Mesenchymal stem cell (in vitro differentiated cells and primary cell): ENCODE results near the gene ANXA1.

ENCODE experiments used
- DNase-seq: peaks from one replicate; pipeline ENCODE4 v3.0.0-alpha.2; 2013
- H2AFZ ChIP-seq: one replicate; pipeline ENCODE4 v1.6.1; 2013; ENCODE audit warnings: low read depth, mild to moderate bottlenecking, control low read depth, inconsistent platforms, low read length, moderate library complexity
- H2AK5ac ChIP-seq: 2 replicates; pipeline ENCODE4 v1.6.1; 2013; ENCODE audit warnings: low read length, moderate library complexity, mild to moderate bottlenecking, inconsistent platforms; ENCODE audit not compliant: severe bottlenecking
- H2BK120ac ChIP-seq: one replicate; pipeline ENCODE4 v1.6.1; 2013; ENCODE audit warnings: low read depth, mild to moderate bottlenecking, inconsistent platforms, low read length, moderate library complexity
- H2BK12ac ChIP-seq, 2 experiments: one replicate each; pipeline ENCODE4 v1.6.1; 2013; ENCODE audit warnings: inconsistent platforms in 2 of 2, low read length in 2 of 2, mild to moderate bottlenecking in 2 of 2, moderate library complexity in 2 of 2, control low read depth in 1 of 2
- H2BK15ac ChIP-seq: one replicate; pipeline ENCODE4 v1.6.1; 2013; ENCODE audit warnings: mild to moderate bottlenecking, low read depth, inconsistent platforms; ENCODE audit not compliant: poor library complexity, severe bottlenecking
- H2BK5ac ChIP-seq: 2 replicates; pipeline ENCODE4 v1.6.1; 2013; ENCODE audit warnings: low read depth, mild to moderate bottlenecking, low read length, control low read depth, inconsistent platforms; ENCODE audit not compliant: poor library complexity, severe bottlenecking
- H3K14ac ChIP-seq, 2 experiments: one replicate each; pipeline ENCODE4 v1.6.1; 2013; ENCODE audit warnings: inconsistent platforms in 2 of 2, low read length in 2 of 2, control low read depth in 1 of 2, mild to moderate bottlenecking in 1 of 2, moderate library complexity in 1 of 2
- H3K18ac ChIP-seq, 2 experiments: one replicate each; pipeline ENCODE4 v1.6.1; 2013; ENCODE audit warnings: inconsistent platforms in 2 of 2, low read length in 2 of 2, control low read depth in 1 of 2, low read depth in 1 of 2, mild to moderate bottlenecking in 1 of 2
- H3K23ac ChIP-seq, 2 experiments: one replicate each; pipeline ENCODE4 v1.6.1; 2013; ENCODE audit warnings: inconsistent platforms in 2 of 2, low read length in 2 of 2, mild to moderate bottlenecking in 2 of 2, moderate library complexity in 2 of 2, control low read depth in 1 of 2
- H3K27ac ChIP-seq: 2 replicates; pipeline ENCODE4 v1.5.1; 2013; ENCODE audit warnings: mild to moderate bottlenecking, moderate library complexity, low read length, control low read depth, inconsistent platforms; ENCODE audit not compliant: poor library complexity, severe bottlenecking
- H3K27me3 ChIP-seq, 2 experiments: 2 replicates each; pipeline versions ENCODE4 v1.6.1 to v1.7.0; 2013; ENCODE audit warnings: low read length in 2 of 2, mild to moderate bottlenecking in 2 of 2, moderate library complexity in 2 of 2, control low read depth in 1 of 2, inconsistent platforms in 1 of 2; ENCODE audit not compliant: control insufficient read depth in 1 of 2, insufficient read depth in 1 of 2
- H3K36me3 ChIP-seq, 2 experiments: 2 replicates each; pipeline versions ENCODE4 v1.6.1 to v1.7.0; 2013; ENCODE audit warnings: low read length in 2 of 2, control low read depth in 1 of 2, inconsistent platforms in 1 of 2, low read depth in 1 of 2, mild to moderate bottlenecking in 1 of 2; ENCODE audit not compliant: insufficient read depth in 2 of 2, control insufficient read depth in 1 of 2
- H3K4ac ChIP-seq, 2 experiments: one replicate each; pipeline ENCODE4 v1.6.1; 2013; ENCODE audit warnings: inconsistent platforms in 2 of 2, low read length in 2 of 2, mild to moderate bottlenecking in 2 of 2, moderate library complexity in 2 of 2, control low read depth in 1 of 2, low read depth in 1 of 2
- H3K4me1 ChIP-seq: 2 replicates; pipeline ENCODE4 v1.6.1; 2013; ENCODE audit warnings: low read depth, low read length, control low read depth; ENCODE audit not compliant: control insufficient read depth, insufficient read depth
- H3K4me2 ChIP-seq: 2 replicates; pipeline ENCODE4 v1.6.1; 2013; ENCODE audit warnings: low read length, mild to moderate bottlenecking, inconsistent platforms; ENCODE audit not compliant: poor library complexity, severe bottlenecking
- H3K4me3 ChIP-seq, 2 experiments: 2 replicates each; pipeline versions ENCODE4 v1.5.1 to v1.7.0; 2013; ENCODE audit warnings: low read length in 2 of 2, mild to moderate bottlenecking in 2 of 2, control low read depth in 1 of 2, low read depth in 1 of 2; ENCODE audit not compliant: insufficient read depth in 1 of 2
- H3K79me1 ChIP-seq: replicated peaks from 2 replicates; pipeline ENCODE4 v1.6.1; 2013; ENCODE audit warnings: mild to moderate bottlenecking, control low read depth, low read length, inconsistent platforms; ENCODE audit not compliant: poor library complexity, severe bottlenecking
- H3K9ac ChIP-seq: 2 replicates; pipeline ENCODE4 v1.7.0; 2013; ENCODE audit warnings: mild to moderate bottlenecking, low read length, moderate library complexity
- H3K9me3 ChIP-seq: 2 replicates; pipeline ENCODE4 v1.7.0; 2013; ENCODE audit warnings: mild to moderate bottlenecking, low read length; ENCODE audit not compliant: control insufficient read depth
- H4K8ac ChIP-seq: one replicate; pipeline ENCODE4 v1.6.1; 2013; ENCODE audit warnings: inconsistent platforms, mild to moderate bottlenecking, low read length, moderate library complexity
- H4K91ac ChIP-seq: one replicate; pipeline ENCODE4 v1.6.1; 2013; ENCODE audit warnings: mild to moderate bottlenecking, low read length, inconsistent platforms
- WGBS: methylation state at CpG from one replicate; pipeline ENCODE4 v1.1.7; 2013; ENCODE audit warnings: mixed read lengths; 5-methylcytosine and 5-hydroxymethylcytosine counted together

The ANXA1 gene

GRCh38 chr9:73116880-73117279 is 34.8 kb upstream of the ANXA1 start:
- H3K4me1 ChIP-seq, result no peaks in the 10 kb centered on the region
- no peak overlapping the region for H4K91ac ChIP-seq
- no peak overlapping the region for H3K4me2 ChIP-seq
- no peak overlapping the region for H3K23ac ChIP-seq
- no peak overlapping the region for H2BK120ac ChIP-seq
- H2AK5ac ChIP-seq, result no peak overlapping the region
- no peak for DNase-seq
- H3K18ac ChIP-seq, result no peak overlapping the region
- H2BK5ac ChIP-seq, result no peak overlapping the region
- no peak overlapping the region for H2AFZ ChIP-seq
- H3K4me3 ChIP-seq, result no peak overlapping the region
- H3K9ac ChIP-seq, result peak overlapping the region; percentile 20
- WGBS, result no CpG with 5 or more reads among the region's 1 CpG
- no peak overlapping the region for H3K4ac ChIP-seq
- H3K79me1 ChIP-seq, result no peaks in the 10 kb centered on the region
- no peak overlapping the region for H2BK12ac ChIP-seq
- no peak overlapping the region for H2BK15ac ChIP-seq
- H3K14ac ChIP-seq, result no peak overlapping the region
- H3K36me3 ChIP-seq, result no peaks in the 10 kb centered on the region
- H3K27ac ChIP-seq, result no peak overlapping the region
- no peak overlapping the region for H4K8ac ChIP-seq
- H3K27me3 ChIP-seq, result no peaks in the 10 kb centered on the region
- H3K9me3 ChIP-seq, result no peaks in the 10 kb centered on the region

- Histone ChIP-seq H2AFZ (no peak overlapping the region), H4K8ac (no peak overlapping the region), H2BK12ac (no peak overlapping the region), H4K91ac (no peak overlapping the region), H3K9me3 (no peaks in the 10 kb centered on the region), H3K27ac (no peak overlapping the region), H3K4me2 (no peak overlapping the region), H3K4me1 (no peaks in the 10 kb centered on the region), H2BK15ac (no peak overlapping the region), H3K18ac (no peak overlapping the region), H3K23ac (no peak overlapping the region), H3K79me1 (no peaks in the 10 kb centered on the region), H2BK5ac (no peak overlapping the region), H3K4ac (no peak overlapping the region), H3K14ac (no peak overlapping the region), H2BK120ac (no peak overlapping the region), H2AK5ac (no peak overlapping the region), H3K4me3 (no peak overlapping the region), H3K27me3 (no peaks in the 10 kb centered on the region), H3K9ac (peak overlapping the region; percentile 77), H3K36me3 (no peaks in the 10 kb centered on the region)
- DNase-seq, result no peak
Observed at GRCh38 chr9:73118286-73118685, 33.4 kb upstream of the ANXA1 start.

- Histone ChIP-seq H2BK15ac (no peak overlapping the region), H2AK5ac (no peak overlapping the region), H3K23ac (no peak overlapping the region), H2BK120ac (no peak overlapping the region), H3K14ac (no peak overlapping the region), H3K27me3 (no peaks in the 10 kb centered on the region), H3K4me2 (no peak overlapping the region), H3K4me3 (no peak overlapping the region), H3K4ac (no peak overlapping the region), H3K36me3 (no peaks in the 10 kb centered on the region), H3K9me3 (no peaks in the 10 kb centered on the region), H4K91ac (no peak overlapping the region), H3K27ac (no peak overlapping the region), H3K4me1 (no peaks in the 10 kb centered on the region), H4K8ac (no peak overlapping the region), H2BK5ac (no peak overlapping the region), H2AFZ (no peak overlapping the region), H3K79me1 (no peaks in the 10 kb centered on the region), H3K9ac (peak overlapping the region; percentile 77), H2BK12ac (no peak overlapping the region), H3K18ac (no peak overlapping the region)
- 85% methylated on average over 4 of the region's 4 CpGs for WGBS
- DNase-seq, result no peak
Observed at GRCh38 chr9:73118898-73119554, 32.6 kb upstream of the ANXA1 start.

GRCh38 chr9:73121375-73121935 is 30.2 kb upstream of the ANXA1 start:
- Histone ChIP-seq H4K91ac (no peak overlapping the region), H2BK15ac (no peak overlapping the region), H4K8ac (no peak overlapping the region), H2AFZ (no peak overlapping the region), H3K36me3 (no peaks in the 10 kb centered on the region), H2BK5ac (no peak overlapping the region), H3K4me1 (no peaks in the 10 kb centered on the region), H2BK12ac (no peak overlapping the region), H3K27me3 (no peaks in the 10 kb centered on the region), H3K23ac (no peak overlapping the region), H2BK120ac (no peak overlapping the region), H3K79me1 (no peaks in the 10 kb centered on the region), H3K27ac (no peak overlapping the region), H3K14ac (no peak overlapping the region), H3K4ac (no peak overlapping the region), H3K18ac (no peak overlapping the region), H3K4me3 (no peak overlapping the region), H3K9me3 (no peaks in the 10 kb centered on the region), H3K4me2 (no peak overlapping the region), H2AK5ac (no peak overlapping the region), H3K9ac (no peak overlapping the region)
- no CpG with 5 or more reads among the region's 1 CpG for WGBS
- DNase-seq, result no peak
